ENCODE results near the gene CGAS.

CGAS gene

GRCh38 chr6:73455865-73456629 lies 4.0 kb upstream of the CGAS start:
- Histone ChIP-seq H3K4me3 (ENCODE audit: low read length) (no peak overlapping the region), H3K27me3 (ENCODE audit: control insufficient read depth, insufficient read depth, low read length) (peaks cover 9% of the 10 kb centered on the region), H3K4me1 (ENCODE audit: control insufficient read depth, low read depth, low read length) (no peaks in the 10 kb centered on the region), H3K9ac (ENCODE audit: low read length) (no peak overlapping the region), H3K36me3 (ENCODE audit: control insufficient read depth, low read depth, low read length) (no peaks in the 10 kb centered on the region), H3K27ac (ENCODE audit: low read length) (no peak overlapping the region), H3K9me3 (ENCODE audit: control insufficient read depth, low read depth, low read length) (no peaks in the 10 kb centered on the region)

- Histone ChIP-seq H3K9me3 (ENCODE audit: control insufficient read depth, low read depth, low read length) (no peaks in the 10 kb centered on the region), H3K27me3 (ENCODE audit: control insufficient read depth, insufficient read depth, low read length) (peaks cover 11% of the 10 kb centered on the region), H3K36me3 (ENCODE audit: control insufficient read depth, low read depth, low read length) (no peaks in the 10 kb centered on the region), H3K9ac (ENCODE audit: low read length) (peak overlapping the region; percentile 57), H3K4me3 (ENCODE audit: low read length) (peak overlapping the region; percentile 69), H3K27ac (ENCODE audit: low read length) (no peak overlapping the region), H3K4me1 (ENCODE audit: control insufficient read depth, low read depth, low read length) (no peaks in the 10 kb centered on the region)
These were observed 632 bp downstream of the CGAS start for GRCh38 chr6:73451223-73452106.

GRCh38 chr6:73443555-73443954 lies 8.5 kb downstream of the CGAS start:
- no peaks in the 10 kb centered on the region for H3K4me1 ChIP-seq (ENCODE audit: control insufficient read depth, low read depth, low read length)
- no peaks in the 10 kb centered on the region for H3K9me3 ChIP-seq (ENCODE audit: control insufficient read depth, low read depth, low read length)
- no peaks in the 10 kb centered on the region for H3K27me3 ChIP-seq (ENCODE audit: control insufficient read depth, insufficient read depth, low read length)
- no peak overlapping the region for H3K27ac ChIP-seq (ENCODE audit: low read length)
- no peak overlapping the region for H3K4me3 ChIP-seq (ENCODE audit: low read length)
- no peak overlapping the region for H3K9ac ChIP-seq (ENCODE audit: low read length)
- H3K36me3 ChIP-seq (ENCODE audit: control insufficient read depth, low read depth, low read length) = peaks cover 4% of the 10 kb centered on the region

- Histone ChIP-seq H3K27me3 (ENCODE audit: control insufficient read depth, insufficient read depth, low read length) (no peaks in the 10 kb centered on the region), H3K4me3 (ENCODE audit: low read length) (no peak overlapping the region), H3K27ac (ENCODE audit: low read length) (no peak overlapping the region), H3K9me3 (ENCODE audit: control insufficient read depth, low read depth, low read length) (no peaks in the 10 kb centered on the region), H3K4me1 (ENCODE audit: control insufficient read depth, low read depth, low read length) (no peaks in the 10 kb centered on the region), H3K9ac (ENCODE audit: low read length) (no peak overlapping the region), H3K36me3 (ENCODE audit: control insufficient read depth, low read depth, low read length) (peaks cover 4% of the 10 kb centered on the region)
These were observed 16.9 kb downstream of the CGAS start for GRCh38 chr6:73435236-73435635.

GRCh38 chr6:73421534-73421933 lies 30.6 kb downstream of the CGAS start:
- Histone ChIP-seq H3K36me3 (ENCODE audit: control insufficient read depth, low read depth, low read length) (peaks cover 4% of the 10 kb centered on the region), H3K4me1 (ENCODE audit: control insufficient read depth, low read depth, low read length) (no peaks in the 10 kb centered on the region), H3K9me3 (ENCODE audit: control insufficient read depth, low read depth, low read length) (no peaks in the 10 kb centered on the region), H3K27ac (ENCODE audit: low read length) (no peak overlapping the region), H3K4me3 (ENCODE audit: low read length) (no peak overlapping the region), H3K9ac (ENCODE audit: low read length) (no peak overlapping the region), H3K27me3 (ENCODE audit: control insufficient read depth, insufficient read depth, low read length) (no peaks in the 10 kb centered on the region)

- Histone ChIP-seq H3K27ac (ENCODE audit: low read length) (no peak overlapping the region), H3K4me3 (ENCODE audit: low read length) (no peak overlapping the region), H3K4me1 (ENCODE audit: control insufficient read depth, low read depth, low read length) (no peaks in the 10 kb centered on the region), H3K36me3 (ENCODE audit: control insufficient read depth, low read depth, low read length) (peaks cover 4% of the 10 kb centered on the region), H3K9ac (ENCODE audit: low read length) (no peak overlapping the region), H3K9me3 (ENCODE audit: control insufficient read depth, low read depth, low read length) (no peaks in the 10 kb centered on the region), H3K27me3 (ENCODE audit: control insufficient read depth, insufficient read depth, low read length) (no peaks in the 10 kb centered on the region)
These were observed 33.9 kb downstream of the CGAS start for GRCh38 chr6:73418081-73418741.

GRCh38 chr6:73413102-73413501 lies 39.0 kb downstream of the CGAS start:
- H3K27ac ChIP-seq (ENCODE audit: low read length) = no peak overlapping the region
- H3K4me1 ChIP-seq (ENCODE audit: control insufficient read depth, low read depth, low read length) = no peaks in the 10 kb centered on the region
- H3K27me3 ChIP-seq (ENCODE audit: control insufficient read depth, insufficient read depth, low read length) = no peaks in the 10 kb centered on the region
- H3K9me3 ChIP-seq (ENCODE audit: control insufficient read depth, low read depth, low read length) = no peaks in the 10 kb centered on the region
- no peak overlapping the region for H3K9ac ChIP-seq (ENCODE audit: low read length)
- H3K36me3 ChIP-seq (ENCODE audit: control insufficient read depth, low read depth, low read length) = no peaks in the 10 kb centered on the region
- H3K4me3 ChIP-seq (ENCODE audit: low read length) = no peak overlapping the region

- H3K4me1 ChIP-seq (ENCODE audit: control insufficient read depth, low read depth, low read length) = no peaks in the 10 kb centered on the region
- H3K4me3 ChIP-seq (ENCODE audit: low read length) = no peak overlapping the region
- no peak overlapping the region for H3K27ac ChIP-seq (ENCODE audit: low read length)
- no peaks in the 10 kb centered on the region for H3K9me3 ChIP-seq (ENCODE audit: control insufficient read depth, low read depth, low read length)
- H3K27me3 ChIP-seq (ENCODE audit: control insufficient read depth, insufficient read depth, low read length) = no peaks in the 10 kb centered on the region
- no peak overlapping the region for H3K9ac ChIP-seq (ENCODE audit: low read length)
- no peaks in the 10 kb centered on the region for H3K36me3 ChIP-seq (ENCODE audit: control insufficient read depth, low read depth, low read length)
These were observed 42.7 kb downstream of the CGAS start for GRCh38 chr6:73409395-73409794.

GRCh38 chr6:73400656-73401055 lies 51.4 kb downstream of the CGAS start:
- Histone ChIP-seq H3K36me3 (ENCODE audit: control insufficient read depth, low read depth, low read length) (no peaks in the 10 kb centered on the region), H3K4me3 (ENCODE audit: low read length) (no peak overlapping the region), H3K4me1 (ENCODE audit: control insufficient read depth, low read depth, low read length) (no peaks in the 10 kb centered on the region), H3K9me3 (ENCODE audit: control insufficient read depth, low read depth, low read length) (no peaks in the 10 kb centered on the region), H3K27ac (ENCODE audit: low read length) (no peak overlapping the region), H3K27me3 (ENCODE audit: control insufficient read depth, insufficient read depth, low read length) (no peaks in the 10 kb centered on the region), H3K9ac (ENCODE audit: low read length) (no peak overlapping the region)

- Histone ChIP-seq H3K27me3 (ENCODE audit: control insufficient read depth, insufficient read depth, low read length) (no peaks in the 10 kb centered on the region), H3K9ac (ENCODE audit: low read length) (no peak overlapping the region), H3K27ac (ENCODE audit: low read length) (no peak overlapping the region), H3K9me3 (ENCODE audit: control insufficient read depth, low read depth, low read length) (no peaks in the 10 kb centered on the region), H3K4me1 (ENCODE audit: control insufficient read depth, low read depth, low read length) (no peaks in the 10 kb centered on the region), H3K4me3 (ENCODE audit: low read length) (no peak overlapping the region), H3K36me3 (ENCODE audit: control insufficient read depth, low read depth, low read length) (no peaks in the 10 kb centered on the region)
These were observed 56.2 kb downstream of the CGAS start for GRCh38 chr6:73395875-73396274.

GRCh38 chr6:73394577-73395354 lies 57.3 kb downstream of the CGAS start, which contains the start of gene DDX43:
Gene DDX43 (plus strand): TSS chr6:73394828. CDS start chr6:73394906, 78 bp downstream.
- H3K36me3 ChIP-seq (ENCODE audit: control insufficient read depth, low read depth, low read length) = no peaks in the 10 kb centered on the region
- no peak within 1 kb of the TSS for H3K4me3 ChIP-seq (ENCODE audit: low read length)
- H3K4me1 ChIP-seq (ENCODE audit: control insufficient read depth, low read depth, low read length) = no peaks in the 10 kb centered on the region
- H3K9ac ChIP-seq (ENCODE audit: low read length) = no peak within 1 kb of the TSS
- no peaks in the 10 kb centered on the region for H3K27me3 ChIP-seq (ENCODE audit: control insufficient read depth, insufficient read depth, low read length)
- H3K9me3 ChIP-seq (ENCODE audit: control insufficient read depth, low read depth, low read length) = no peaks in the 10 kb centered on the region
- no peak within 1 kb of the TSS for H3K27ac ChIP-seq (ENCODE audit: low read length)
